ENCODE results near the gene DARS2.

The DARS2 gene

GRCh38 chr1:173900427-173900826 is 76.0 kb downstream of the DARS2 start:
- H3K36me3 ChIP-seq (ENCODE audit: control insufficient read depth, low read length), result no peaks in the 10 kb centered on the region
- H3K79me2 ChIP-seq (ENCODE audit: control insufficient read depth, low read length), result no peaks in the 10 kb centered on the region
- H3K27ac ChIP-seq (ENCODE audit: low read depth, low read length), result no peak overlapping the region
- H3K9me2 ChIP-seq (replicated peaks; ENCODE audit: control insufficient read depth, low read length), result no peaks in the 10 kb centered on the region
- no peaks in the 10 kb centered on the region for H3K9me3 ChIP-seq (ENCODE audit: control insufficient read depth, insufficient read depth, low read length)
- H3K4me1 ChIP-seq (ENCODE audit: control insufficient read depth, low read length), result peaks cover 28% of the 10 kb centered on the region
- H3K4me3 ChIP-seq (ENCODE audit: low read length), result no peak overlapping the region
- H3K4me2 ChIP-seq (ENCODE audit: low read length), result no peak overlapping the region
- H3K27me3 ChIP-seq (ENCODE audit: control insufficient read depth, low read length), result no peaks in the 10 kb centered on the region
- H3F3A ChIP-seq (ENCODE audit: control insufficient read depth, insufficient read depth), result no peaks in the 10 kb centered on the region
- no peaks in the 10 kb centered on the region for H4K20me1 ChIP-seq (ENCODE audit: control insufficient read depth, insufficient read depth, low read depth, low read length)
- TF ChIP-seq EZH2phosphoT487 (IDR thresholded peaks at IDR 0.05; ENCODE audit: borderline replicate concordance, low read length) (no peak), CTCF (IDR thresholded peaks at IDR 0.05; ENCODE audit: low read depth, low read length, poor library complexity, severe bottlenecking) (no peak)

- Histone ChIP-seq H3K4me2 (ENCODE audit: low read length) (no peak overlapping the region), H3K9me3 (ENCODE audit: control insufficient read depth, insufficient read depth, low read length) (no peaks in the 10 kb centered on the region), H3K4me3 (ENCODE audit: low read length) (no peak overlapping the region), H3K27me3 (ENCODE audit: control insufficient read depth, low read length) (no peaks in the 10 kb centered on the region), H4K20me1 (ENCODE audit: control insufficient read depth, insufficient read depth, low read depth, low read length) (no peaks in the 10 kb centered on the region), H3K79me2 (ENCODE audit: control insufficient read depth, low read length) (no peaks in the 10 kb centered on the region), H3F3A (ENCODE audit: control insufficient read depth, insufficient read depth) (no peaks in the 10 kb centered on the region), H3K36me3 (ENCODE audit: control insufficient read depth, low read length) (no peaks in the 10 kb centered on the region), H3K9me2 (replicated peaks; ENCODE audit: control insufficient read depth, low read length) (no peaks in the 10 kb centered on the region), H3K4me1 (ENCODE audit: control insufficient read depth, low read length) (peaks cover 28% of the 10 kb centered on the region), H3K27ac (ENCODE audit: low read depth, low read length) (no peak overlapping the region)
- TF ChIP-seq CTCF (IDR thresholded peaks at IDR 0.05; ENCODE audit: low read depth, low read length, poor library complexity, severe bottlenecking) (no peak), EZH2phosphoT487 (IDR thresholded peaks at IDR 0.05; ENCODE audit: borderline replicate concordance, low read length) (no peak)
Observed at GRCh38 chr1:173900992-173901391, 76.5 kb downstream of the DARS2 start.

GRCh38 chr1:173903827-173904531 is 79.5 kb downstream of the DARS2 start:
- no peak overlapping the region for H3K4me3 ChIP-seq (ENCODE audit: low read length)
- H3K27ac ChIP-seq (ENCODE audit: low read depth, low read length), result no peak overlapping the region
- H3F3A ChIP-seq (ENCODE audit: control insufficient read depth, insufficient read depth), result no peaks in the 10 kb centered on the region
- H4K20me1 ChIP-seq (ENCODE audit: control insufficient read depth, insufficient read depth, low read depth, low read length), result no peaks in the 10 kb centered on the region
- H3K27me3 ChIP-seq (ENCODE audit: control insufficient read depth, low read length), result no peaks in the 10 kb centered on the region
- no peaks in the 10 kb centered on the region for H3K9me2 ChIP-seq (replicated peaks; ENCODE audit: control insufficient read depth, low read length)
- H3K79me2 ChIP-seq (ENCODE audit: control insufficient read depth, low read length), result no peaks in the 10 kb centered on the region
- H3K9me3 ChIP-seq (ENCODE audit: control insufficient read depth, insufficient read depth, low read length), result no peaks in the 10 kb centered on the region
- no peak overlapping the region for H3K4me2 ChIP-seq (ENCODE audit: low read length)
- H3K4me1 ChIP-seq (ENCODE audit: control insufficient read depth, low read length), result peaks cover 12% of the 10 kb centered on the region
- no peak for TF ChIP-seq CTCF (IDR thresholded peaks at IDR 0.05; ENCODE audit: low read depth, low read length, poor library complexity, severe bottlenecking)
- no peak for TF ChIP-seq EZH2phosphoT487 (IDR thresholded peaks at IDR 0.05; ENCODE audit: borderline replicate concordance, low read length)
- no peaks in the 10 kb centered on the region for H3K36me3 ChIP-seq (ENCODE audit: control insufficient read depth, low read length)

Data from DOHH2 (cell line).